Lung (tissue), 12 donors: ENCODE results near the gene SOBP. TPM values are rescaled to one million over a fixed set of nuclear protein-coding genes. Genes with fewer than 3 reads are reported as not detected.

Source experiments
- ATAC-seq: fragments of 200-7000 bp; cut with Tn5 transposase; one replicate; pipeline ENCODE4 v1.9.1; 2020; ENCODE audit warnings: moderate number of reproducible peaks; ENCODE audit not compliant: insufficient read depth, low FRiP score
- DNase-seq, 3 donors: peaks; one replicate each; pipeline ENCODE4 v3.0.0-alpha.2; 2013 to 2017
- H3K27ac ChIP-seq, 2 donors: one replicate each; pipeline ENCODE4 v1.5.1; 2013; ENCODE audit warnings: mild to moderate bottlenecking in 2 of 2, moderate library complexity in 2 of 2, control low read depth in 1 of 2, inconsistent platforms in 1 of 2, low read depth in 1 of 2, low read length in 1 of 2
- H3K27me3 ChIP-seq, 3 donors: one replicate each; pipeline ENCODE4 v1.5.1; 2013; ENCODE audit warnings: low read length in 2 of 3; ENCODE audit not compliant: control insufficient read depth in 3 of 3, insufficient read depth in 3 of 3
- H3K36me3 ChIP-seq, 4 donors: one replicate each; pipeline ENCODE4 v1.5.1; 2013; ENCODE audit warnings: low read length in 4 of 4, mild to moderate bottlenecking in 1 of 4, moderate library complexity in 1 of 4; ENCODE audit not compliant: control insufficient read depth in 4 of 4, insufficient read depth in 4 of 4
- H3K4me1 ChIP-seq, 5 donors: one replicate each; pipeline ENCODE4 v1.5.1; 2013; ENCODE audit warnings: low read length in 5 of 5, mild to moderate bottlenecking in 2 of 5, moderate library complexity in 1 of 5; ENCODE audit not compliant: control insufficient read depth in 5 of 5, insufficient read depth in 5 of 5
- H3K4me3 ChIP-seq: one replicate; pipeline ENCODE4 v1.5.1; 2013; ENCODE audit warnings: mild to moderate bottlenecking, control low read depth, moderate library complexity
- H3K9ac ChIP-seq, 2 donors: one replicate each; pipeline ENCODE4 v1.5.1; 2013; ENCODE audit warnings: low read length in 2 of 2, control low read depth in 1 of 2; ENCODE audit not compliant: insufficient read depth in 1 of 2
- H3K9me3 ChIP-seq, 4 donors: one replicate each; pipeline ENCODE4 v1.5.1; 2013; ENCODE audit warnings: low read length in 3 of 4, mild to moderate bottlenecking in 1 of 4, moderate library complexity in 1 of 4; ENCODE audit not compliant: control insufficient read depth in 4 of 4, insufficient read depth in 3 of 4
- WGBS, 2 donors: extraction: QIAGEN DNeasy Blood & Tissue Kit; methylation state at CpG; one replicate each; pipeline ENCODE4 v1.1.7; 2013; 5-methylcytosine and 5-hydroxymethylcytosine counted together
- polyA plus RNA-seq, 2 donors: library from polyadenylated mRNA; stranded (reverse); fragments of 200-250 nt; gene quantifications; one replicate each; pipeline ENCODE4 v1.2.1, GENCODE V29; 2013
- total RNA-seq, 2 donors: library from RNA; depleted of rRNA in 1 of 2; stranded (reverse); fragments of >200 nt in 1 of 2; gene quantifications; one replicate each; pipeline ENCODE4 v1.2.1, GENCODE V29; 2014 to 2021
- TF ChIP-seq, protein P1 (sequence below): IDR thresholded peaks from 2 replicates; pipeline ENCODE4 v1.5.1; 2012; ENCODE audit warnings: mild to moderate bottlenecking; ENCODE audit errors: control extremely low read depth, extremely low read depth
- donor health status: control.
- donor health status: control.
- donor health status: Bipolar disorder and iron deficiency.
- donor health status: healthy.
- donor health status: DM: yes; HTN: yes; CAD: no.

SOBP gene
- total and polyA plus RNA-seq, 4 donors = 1.6 to 14.5 (median 5.8) TPM

DNA sequence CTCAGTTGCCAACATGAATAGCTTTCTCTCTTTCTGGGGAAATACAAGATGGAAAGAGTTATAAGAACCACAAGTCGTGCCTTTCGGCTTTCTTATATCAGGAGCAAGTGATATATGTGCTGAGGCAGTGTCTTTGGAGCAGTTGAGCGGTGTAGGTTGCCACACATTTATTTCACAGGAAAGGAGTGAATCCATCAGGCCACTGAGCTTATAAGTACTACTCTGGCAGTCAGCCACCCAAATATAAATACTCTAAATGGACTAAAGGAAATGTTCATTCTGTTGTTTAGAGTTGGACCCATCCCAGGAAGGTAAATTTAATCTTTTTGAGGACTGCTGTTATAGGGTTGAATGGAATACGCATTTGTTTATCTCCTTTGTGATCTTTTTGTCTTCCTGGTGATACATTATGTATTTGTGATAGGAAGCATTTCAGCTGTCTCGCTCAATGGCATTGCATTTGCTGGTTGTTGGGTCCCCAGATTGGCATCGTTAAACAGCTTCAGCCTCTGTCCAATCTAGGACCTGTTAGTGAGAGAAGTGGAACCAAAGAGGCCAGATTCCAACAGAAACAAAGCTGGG is 139.7 kb downstream of the SOBP start:
- 51 to 69% methylated on average over 6 of the region's 6 CpGs for WGBS, 2 donors
- Histone ChIP-seq H3K4me1 (peaks cover 0 to 10% (median 4%) of the 10 kb centered on the region in 5 donors), H3K9me3 (peaks cover 0 to 3% (median 0%) of the 10 kb centered on the region in 4 donors), H3K4me3 (no peak overlapping the region), H3K27me3 (peaks cover 0 to 3% (median 0%) of the 10 kb centered on the region in 3 donors), H3K27ac (no peak overlapping the region), H3K36me3 (no peaks in the 10 kb centered on the region), H3K9ac (no peak overlapping the region)
- TF ChIP-seq, protein P1, sequence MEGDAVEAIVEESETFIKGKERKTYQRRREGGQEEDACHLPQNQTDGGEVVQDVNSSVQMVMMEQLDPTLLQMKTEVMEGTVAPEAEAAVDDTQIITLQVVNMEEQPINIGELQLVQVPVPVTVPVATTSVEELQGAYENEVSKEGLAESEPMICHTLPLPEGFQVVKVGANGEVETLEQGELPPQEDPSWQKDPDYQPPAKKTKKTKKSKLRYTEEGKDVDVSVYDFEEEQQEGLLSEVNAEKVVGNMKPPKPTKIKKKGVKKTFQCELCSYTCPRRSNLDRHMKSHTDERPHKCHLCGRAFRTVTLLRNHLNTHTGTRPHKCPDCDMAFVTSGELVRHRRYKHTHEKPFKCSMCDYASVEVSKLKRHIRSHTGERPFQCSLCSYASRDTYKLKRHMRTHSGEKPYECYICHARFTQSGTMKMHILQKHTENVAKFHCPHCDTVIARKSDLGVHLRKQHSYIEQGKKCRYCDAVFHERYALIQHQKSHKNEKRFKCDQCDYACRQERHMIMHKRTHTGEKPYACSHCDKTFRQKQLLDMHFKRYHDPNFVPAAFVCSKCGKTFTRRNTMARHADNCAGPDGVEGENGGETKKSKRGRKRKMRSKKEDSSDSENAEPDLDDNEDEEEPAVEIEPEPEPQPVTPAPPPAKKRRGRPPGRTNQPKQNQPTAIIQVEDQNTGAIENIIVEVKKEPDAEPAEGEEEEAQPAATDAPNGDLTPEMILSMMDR = no peak
- DNase-seq = peak in 2 of 3 donors; percentile 52 to 66
- no peak for ATAC-seq

DNA sequence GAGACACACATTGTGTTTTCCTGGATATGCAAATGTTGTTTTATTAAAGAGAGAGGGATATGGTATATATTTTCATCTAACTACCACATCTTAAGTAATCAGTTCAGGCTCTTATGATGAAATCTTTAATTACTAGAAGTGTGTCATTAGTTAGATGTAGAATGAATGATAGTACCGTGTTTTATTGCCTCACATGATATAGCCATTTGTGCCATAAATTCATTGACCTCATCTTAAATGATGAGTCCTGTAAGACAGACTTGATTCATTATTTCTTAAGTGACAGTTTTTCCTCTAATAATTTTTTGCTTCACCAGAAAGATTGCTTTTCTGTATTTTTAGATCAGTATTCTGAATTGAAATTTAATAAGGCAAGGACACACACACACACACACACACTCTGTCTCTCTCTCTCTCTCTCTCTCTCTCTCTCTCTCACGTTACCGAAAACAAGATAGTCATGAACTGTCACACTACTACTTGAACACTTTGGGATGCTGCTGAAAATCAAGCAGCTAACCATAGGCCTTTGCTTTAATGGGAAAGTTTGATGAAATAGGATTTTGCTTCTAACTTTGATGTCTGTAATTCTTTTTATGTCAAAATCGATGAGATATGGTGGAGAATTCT is 140.5 kb downstream of the SOBP start:
- 92 to 93% methylated on average over 4 of the region's 4 CpGs for WGBS, 2 donors
- DNase-seq = no peak

DNA sequence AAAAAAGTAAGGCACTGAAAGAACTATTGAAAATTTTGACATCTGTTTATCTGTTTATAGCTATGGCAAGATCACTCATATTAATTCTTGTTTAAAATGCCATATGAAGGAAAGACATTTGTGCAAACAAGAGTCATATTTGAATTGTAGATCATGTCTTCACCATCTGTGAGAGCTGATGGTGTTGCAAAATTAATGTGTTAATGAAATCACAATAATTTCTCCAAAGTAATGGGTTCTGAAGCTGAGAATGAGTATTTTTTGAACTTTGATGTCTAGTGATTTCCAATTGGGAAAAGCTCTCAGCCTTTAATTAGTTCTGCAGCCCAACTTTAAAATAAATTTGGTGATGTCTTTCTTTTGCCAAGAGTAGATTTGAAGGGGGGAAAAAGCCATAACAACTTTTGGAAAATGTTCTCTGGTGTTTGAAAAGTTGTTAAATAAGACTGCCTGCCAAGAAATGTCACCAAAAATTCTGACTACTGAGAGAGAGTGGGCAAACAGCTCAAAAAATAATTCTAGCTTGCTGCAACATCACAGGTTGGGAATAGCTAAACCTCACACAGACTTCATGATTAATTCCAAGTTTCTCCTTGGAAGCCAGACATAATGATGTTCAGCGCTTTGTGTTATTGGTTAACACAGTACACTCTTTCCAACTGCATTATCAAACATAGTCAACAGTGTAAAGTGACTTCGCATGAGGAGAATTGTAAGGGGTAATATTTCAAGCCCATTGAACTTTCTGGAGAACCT is 142.6 kb downstream of the SOBP start:
- WGBS, 2 donors = 91 to 97% methylated on average over 2 of the region's 2 CpGs
- no peak overlapping the region for H3K9ac ChIP-seq
- H3K27me3 ChIP-seq = peaks cover 0 to 3% (median 0%) of the 10 kb centered on the region in 3 donors
- no peak overlapping the region for H3K27ac ChIP-seq
- peaks cover 0 to 5% (median 2%) of the 10 kb centered on the region in 4 donors for H3K36me3 ChIP-seq
- H3K9me3 ChIP-seq = peaks cover 0 to 3% (median 0%) of the 10 kb centered on the region in 4 donors
- TF ChIP-seq, protein P1 = no peak
- DNase-seq = no peak
- peaks cover 0 to 13% (median 4%) of the 10 kb centered on the region in 5 donors for H3K4me1 ChIP-seq
- no peak for ATAC-seq
- H3K4me3 ChIP-seq = no peak overlapping the region

More for the DNA sequence above, 140.5 kb downstream of the SOBP start:
- no peak overlapping the region for H3K4me3 ChIP-seq
- ATAC-seq = no peak
- peaks cover 0 to 3% (median 0%) of the 10 kb centered on the region in 4 donors for H3K9me3 ChIP-seq
- H3K4me1 ChIP-seq = peaks cover 0 to 13% (median 4%) of the 10 kb centered on the region in 5 donors
- H3K9ac ChIP-seq = no peak overlapping the region
- H3K27me3 ChIP-seq = peaks cover 0 to 3% (median 0%) of the 10 kb centered on the region in 3 donors
- TF ChIP-seq, protein P1 = no peak
- H3K27ac ChIP-seq = no peak overlapping the region
- H3K36me3 ChIP-seq = peaks cover 0 to under 1% (median 0%) of the 10 kb centered on the region in 4 donors
